OCI-LY3 (cell line): Measurements from ENCODE around the gene FOXJ3.

Experiments
- H2AFZ ChIP-seq: fragments of 200-600, 300-600 bp; shearing (Covaris generic); 2 replicates; pipeline ENCODE4 v1.6.0; 2014; ENCODE audit warnings: antibody characterized with exemption, low read depth, low read length
- H3K27ac ChIP-seq: fragments of 200-600, 300-600 bp; sonication (generic); 2 replicates; pipeline ENCODE4 v1.5.1; 2014; ENCODE audit warnings: mild to moderate bottlenecking, low read length, moderate library complexity, mixed read lengths
- H3K27me3 ChIP-seq: fragments of 200-600, 300-600 bp; sonication (generic); 2 replicates; pipeline ENCODE4 v1.6.1; 2014; ENCODE audit warnings: low read depth, low read length, mixed read lengths
- H3K36me3 ChIP-seq: fragments of 200-600, 300-600 bp; sonication (generic); replicated peaks from 2 replicates; pipeline ENCODE3; 2014; ENCODE audit warnings: low read depth, low read length, mixed read lengths
- H3K4me1 ChIP-seq: fragments of 300-600, 200-600 bp; sonication (generic); 2 replicates; pipeline ENCODE4 v1.6.1; 2014; ENCODE audit warnings: low read length, mixed read lengths
- H3K4me2 ChIP-seq: fragments of 200-600, 300-600 bp; sonication (generic); 2 replicates; pipeline ENCODE4 v1.6.1; 2014; ENCODE audit warnings: low read length, mixed read lengths
- H3K4me3 ChIP-seq: fragments of 300-600, 200-600 bp; sonication (generic); 2 replicates; pipeline ENCODE4 v1.5.1; 2014; ENCODE audit warnings: antibody characterized with exemption, mild to moderate bottlenecking, low read length, moderate library complexity
- H3K79me2 ChIP-seq: fragments of 300-600, 200-600 bp; shearing (Covaris generic); 2 replicates; pipeline ENCODE4 v1.6.1; 2014; ENCODE audit warnings: mild to moderate bottlenecking, low read length, mixed read lengths
- H3K9ac ChIP-seq: fragments of 300-600, 200-600 bp; shearing (Covaris generic); 2 replicates; pipeline ENCODE4 v1.6.0; 2014; ENCODE audit warnings: mild to moderate bottlenecking, low read length, moderate library complexity
- H3K9me3 ChIP-seq: fragments of 200-600, 300-600 bp; shearing (Covaris generic); 2 replicates; pipeline ENCODE4 v1.6.1; 2014; ENCODE audit warnings: low read length, mixed read lengths; ENCODE audit not compliant: insufficient read depth
- H4K20me1 ChIP-seq: fragments of 200-600, 300-600 bp; sonication (generic); 2 replicates; pipeline ENCODE4 v1.6.1; 2016; ENCODE audit warnings: low read length, mixed read lengths; ENCODE audit not compliant: insufficient read depth
- CTCF ChIP-seq: fragments of 200-600, 300-600 bp; sonication (generic); IDR thresholded peaks from 2 replicates; pipeline ENCODE4 v1.5.1; 2014; ENCODE audit warnings: antibody characterized with exemption, low read length, low read depth
- EZH2phosphoT487 ChIP-seq: fragments of 200-600 bp; shearing (Covaris generic); IDR thresholded peaks from 2 replicates; pipeline ENCODE4 v1.6.1; 2018; ENCODE audit warnings: antibody characterized with exemption, mixed run types, low read depth

FOXJ3 gene

GRCh38 chr1:42290130-42290529 is 44.9 kb downstream of the FOXJ3 start:
- Histone ChIP-seq H3K9me3 (no peaks in the 10 kb centered on the region), H3K4me3 (no peak overlapping the region), H4K20me1 (no peaks in the 10 kb centered on the region), H3K36me3 (no peaks in the 10 kb centered on the region), H3K4me1 (no peaks in the 10 kb centered on the region), H3K27me3 (no peaks in the 10 kb centered on the region), H3K9ac (no peak overlapping the region), H3K79me2 (no peaks in the 10 kb centered on the region; the same call in 1 of the 2 replicates), H3K4me2 (no peak overlapping the region), H3K27ac (no peak overlapping the region), H2AFZ (no peak overlapping the region)
- TF ChIP-seq CTCF (no peak), EZH2phosphoT487 (no peak)

- Histone ChIP-seq H3K4me1 (no peaks in the 10 kb centered on the region), H2AFZ (no peak overlapping the region), H4K20me1 (0 out of 2 replicates have a peak, but pooled peaks cover 8% of the 10 kb centered on the region), H3K36me3 (no peaks in the 10 kb centered on the region), H3K27ac (no peak overlapping the region), H3K4me2 (no peak overlapping the region), H3K9ac (no peak overlapping the region), H3K27me3 (no peaks in the 10 kb centered on the region), H3K4me3 (no peak overlapping the region), H3K9me3 (no peaks in the 10 kb centered on the region), H3K79me2 (peaks cover 3% of the 10 kb centered on the region; the same call in 1 of the 2 replicates)
- TF ChIP-seq EZH2phosphoT487, result no peak
- TF ChIP-seq CTCF, result no peak
These were observed 46.6 kb downstream of the FOXJ3 start for GRCh38 chr1:42288311-42288985.

GRCh38 chr1:42282867-42283583 is 52.0 kb downstream of the FOXJ3 start:
- no peak overlapping the region for H3K4me3 ChIP-seq
- H3K79me2 ChIP-seq, result peaks cover 13% of the 10 kb centered on the region; the same call in 1 of the 2 replicates
- peaks cover 26% of the 10 kb centered on the region; the same call in 1 of the 2 replicates for H4K20me1 ChIP-seq
- H3K27ac ChIP-seq, result no peak overlapping the region
- H3K36me3 ChIP-seq, result no peaks in the 10 kb centered on the region
- no peak overlapping the region for H2AFZ ChIP-seq
- H3K4me1 ChIP-seq, result no peaks in the 10 kb centered on the region
- H3K9me3 ChIP-seq, result no peaks in the 10 kb centered on the region
- TF ChIP-seq EZH2phosphoT487 (no peak), CTCF (no peak)
- no peaks in the 10 kb centered on the region for H3K27me3 ChIP-seq
- no peak overlapping the region for H3K4me2 ChIP-seq
- no peak overlapping the region for H3K9ac ChIP-seq

- H4K20me1 ChIP-seq, result peaks cover 26% of the 10 kb centered on the region; the same call in 1 of the 2 replicates
- H3K36me3 ChIP-seq, result no peaks in the 10 kb centered on the region
- H3K9me3 ChIP-seq, result no peaks in the 10 kb centered on the region
- no peaks in the 10 kb centered on the region for H3K27me3 ChIP-seq
- H3K9ac ChIP-seq, result no peak overlapping the region
- H2AFZ ChIP-seq, result no peak overlapping the region
- H3K4me2 ChIP-seq, result no peak overlapping the region
- no peak overlapping the region for H3K4me3 ChIP-seq
- TF ChIP-seq CTCF (no peak), EZH2phosphoT487 (no peak)
- peaks cover 13% of the 10 kb centered on the region; the same call in 1 of the 2 replicates for H3K79me2 ChIP-seq
- H3K4me1 ChIP-seq, result no peaks in the 10 kb centered on the region
- no peak overlapping the region for H3K27ac ChIP-seq
These were observed 52.9 kb downstream of the FOXJ3 start for GRCh38 chr1:42282024-42282579.
